HL-60/S4 (cell line): Measurements from ENCODE around the gene C2CD4D.

Experiments
- in situ Hi-C: fragments of 300-500 bp; cut with MboI; formaldehyde crosslinking; loops from 2 replicates; pipeline ENCODE4 v1.14.3; 2022; ENCODE audit warnings: low sequenced_read_pairs

C2CD4D gene

DNA sequence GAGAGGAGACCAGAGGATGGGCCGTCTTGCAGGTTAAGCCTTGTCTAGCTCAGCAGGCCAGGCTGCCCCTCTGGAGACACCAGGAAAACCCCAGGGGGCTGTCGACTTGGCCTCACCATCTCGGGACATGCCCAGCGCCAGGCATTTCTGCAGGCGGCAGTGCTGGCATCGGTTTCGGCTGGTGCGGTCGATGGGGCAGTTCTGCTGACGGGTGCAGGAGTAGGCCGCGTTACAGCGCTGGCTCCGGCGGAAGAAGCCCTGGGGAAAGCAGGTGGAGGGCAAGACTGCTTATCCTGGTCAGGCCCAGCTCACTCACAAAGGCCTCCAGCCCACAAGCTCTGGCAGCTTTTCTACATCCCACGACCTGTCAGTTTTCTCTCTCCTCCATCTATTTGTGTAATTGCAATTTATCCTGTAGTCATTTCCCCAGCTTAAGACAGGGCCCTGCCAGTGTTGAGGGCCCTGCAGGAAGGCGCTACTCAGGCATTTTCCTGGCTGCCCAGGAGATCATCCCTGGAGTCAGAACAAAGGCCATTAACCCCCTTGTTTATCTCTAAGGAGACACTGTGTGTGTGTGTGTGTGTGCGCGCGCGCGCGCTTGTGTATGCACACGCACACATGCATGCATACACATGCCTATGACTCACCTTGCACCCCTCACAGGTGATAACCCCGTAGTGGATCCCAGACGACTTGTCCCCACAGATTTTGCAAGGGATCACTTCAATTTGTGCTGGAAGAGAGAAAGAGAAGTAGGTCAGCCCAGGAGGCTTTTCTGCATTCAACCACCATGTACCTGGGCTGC is 22.9 kb downstream of the C2CD4D start:
- in situ Hi-C loops: no loop called here

DNA sequence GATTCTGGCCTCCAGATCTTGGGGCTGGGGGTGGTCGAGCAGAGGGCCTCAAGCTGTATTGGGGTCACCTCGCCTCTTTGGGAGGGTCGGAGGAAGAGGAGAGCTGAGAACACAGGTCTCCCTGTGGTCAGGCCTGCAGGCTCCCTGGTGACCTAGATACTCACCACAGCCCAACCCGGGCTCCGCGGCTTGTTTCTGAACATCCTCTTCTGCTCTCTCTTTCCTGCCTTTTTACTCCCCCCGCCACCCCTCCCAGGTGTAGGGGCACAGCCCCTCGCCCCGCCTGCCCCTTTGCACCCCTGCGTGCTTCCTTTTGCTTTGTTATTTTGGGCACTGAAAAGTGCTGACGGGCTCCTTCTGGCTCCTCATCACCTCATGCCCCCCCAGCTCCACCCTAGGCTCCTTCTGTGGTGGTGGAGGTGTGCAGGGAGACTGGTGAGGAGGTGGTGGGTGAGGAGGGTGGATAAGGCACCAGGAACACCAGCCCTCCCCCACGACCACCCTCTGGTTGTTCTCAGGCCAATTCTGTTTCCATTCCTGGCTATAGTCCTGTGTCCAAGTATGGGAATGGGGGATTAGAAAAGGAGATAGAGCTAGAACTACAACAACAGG is 23.8 kb downstream of the C2CD4D start:
- in situ Hi-C loops: no loop called here

DNA sequence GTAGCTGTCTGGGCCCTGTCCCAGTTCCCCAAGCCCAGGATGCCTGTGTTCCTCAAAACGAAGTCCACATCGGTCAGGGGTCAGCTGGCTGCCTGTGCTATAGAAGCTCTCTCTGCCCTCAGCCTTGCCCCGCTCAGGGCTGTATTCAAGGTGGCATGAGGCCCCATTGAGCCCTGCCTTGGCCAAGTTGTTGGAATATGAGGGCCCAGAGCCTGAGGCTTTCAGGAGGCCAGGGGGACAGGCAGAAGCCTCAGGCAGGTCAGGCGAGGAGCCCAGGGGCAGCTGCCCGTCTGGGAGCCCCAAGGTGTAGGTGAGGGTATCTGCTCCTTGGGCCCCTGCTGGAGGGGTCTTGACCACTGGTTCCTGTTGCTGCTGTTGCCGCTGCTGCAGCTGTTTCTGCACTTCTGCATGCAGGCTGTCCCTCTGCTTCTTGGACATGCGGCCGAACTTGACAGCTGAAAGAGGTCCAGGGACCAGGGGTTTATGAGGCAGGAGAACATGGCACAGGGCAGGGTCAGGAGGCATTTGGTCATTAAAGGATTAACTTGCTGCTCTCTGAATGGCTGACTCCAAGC is 24.6 kb downstream of the C2CD4D start:
- in situ Hi-C loops: no loop called here

DNA sequence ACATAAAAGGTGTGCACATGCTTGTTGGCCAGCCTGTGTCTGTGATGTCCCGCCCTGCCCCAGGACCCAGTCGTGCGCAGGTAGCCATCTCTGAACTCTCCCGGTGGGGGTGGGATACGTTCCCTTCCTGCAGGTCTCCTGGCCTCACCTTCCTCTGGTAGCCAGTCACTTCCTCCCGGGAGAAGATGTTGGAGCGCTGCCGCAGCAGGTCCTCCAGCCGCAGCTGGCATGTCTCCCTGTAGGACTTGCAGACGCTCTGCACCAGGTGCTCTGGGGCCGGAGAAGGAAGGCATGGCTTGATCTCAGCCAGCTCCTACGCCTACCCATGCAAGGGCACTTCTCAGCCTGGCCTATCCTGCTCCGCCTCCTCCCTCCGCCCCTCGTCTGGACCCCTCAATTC is 25.2 kb downstream of the C2CD4D start:
- in situ Hi-C loops: no loop called here

DNA sequence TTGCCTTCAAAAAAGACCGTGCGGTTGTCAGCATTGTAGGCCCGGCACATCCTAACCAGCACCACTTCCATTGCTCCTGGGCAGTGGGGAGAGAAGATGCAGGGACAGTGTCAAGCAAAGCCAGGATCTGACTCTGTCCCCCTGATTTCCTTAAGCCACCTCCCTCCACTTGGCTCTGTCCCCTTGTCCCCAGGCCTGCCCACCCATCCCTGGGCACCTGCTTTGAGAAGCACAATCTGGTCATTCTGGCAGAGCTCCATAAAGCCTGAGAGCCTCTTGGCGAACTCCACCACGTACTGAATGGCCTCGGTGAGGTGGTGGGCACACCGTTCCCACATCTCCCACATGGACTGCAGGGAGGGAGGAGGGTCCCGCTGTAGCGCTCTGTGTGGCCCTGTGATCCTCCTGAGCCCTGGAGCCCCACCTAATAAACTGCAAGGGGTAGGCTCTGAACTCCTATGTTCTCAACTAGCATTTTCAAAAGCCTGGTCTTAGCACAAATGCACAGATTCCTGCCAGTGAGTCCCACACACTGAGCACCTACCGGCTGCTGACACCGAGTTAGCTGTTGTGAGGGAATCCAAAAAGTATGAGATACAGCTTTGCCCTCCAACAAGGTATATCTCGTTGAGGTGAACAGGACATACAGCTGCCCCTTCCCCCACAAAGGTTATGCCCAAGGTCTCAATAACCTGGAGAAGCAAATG is 26.2 kb downstream of the C2CD4D start:
- in situ Hi-C loops: no loop called here

DNA sequence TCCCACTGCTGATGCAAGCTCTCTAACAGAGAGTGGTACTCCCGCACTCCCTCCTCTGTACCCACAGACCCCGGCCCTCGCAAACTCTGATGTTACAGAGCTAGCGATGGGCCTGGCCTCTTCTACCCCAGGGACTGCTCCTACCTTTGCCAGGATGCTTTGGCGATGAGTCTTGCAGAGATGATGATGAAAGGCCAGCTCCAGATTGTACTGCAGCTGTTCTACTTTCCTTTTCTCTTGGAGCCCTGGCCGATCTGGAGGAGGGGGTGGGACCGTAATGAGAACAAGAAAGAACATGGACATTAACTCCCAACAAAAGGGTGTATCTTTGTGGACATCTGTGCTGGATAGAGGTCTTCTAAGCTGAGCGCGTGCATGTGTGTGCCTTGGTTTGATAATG is 28.4 kb downstream of the C2CD4D start:
- in situ Hi-C loops: no loop called here

DNA sequence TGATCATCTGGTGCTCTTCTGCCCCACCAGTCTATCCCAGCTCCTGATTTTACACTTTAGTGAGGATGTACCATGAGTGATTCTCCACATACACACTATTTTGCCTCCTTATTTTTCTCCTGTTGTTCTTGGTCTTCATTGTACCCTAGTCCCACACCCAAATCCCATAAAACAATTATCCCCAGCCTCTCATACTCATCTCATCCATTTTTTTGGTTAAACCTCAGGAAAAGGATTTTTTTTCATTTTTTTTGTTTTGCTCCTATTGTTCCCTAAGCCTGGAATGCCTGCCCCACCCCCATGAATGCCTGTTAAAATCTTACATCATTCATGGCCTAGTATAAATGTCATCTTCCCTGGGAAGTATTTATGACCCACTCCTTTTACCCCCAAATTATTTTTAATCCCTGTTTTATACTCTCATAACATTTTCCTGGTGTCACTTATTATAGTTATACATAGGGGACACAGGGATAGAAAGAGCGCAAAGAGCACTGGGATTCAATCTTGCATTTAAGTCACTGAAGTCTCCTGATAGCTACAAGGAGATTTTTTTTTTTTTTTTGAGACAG is 29.5 kb downstream of the C2CD4D start:
- in situ Hi-C loops: no loop called here

DNA sequence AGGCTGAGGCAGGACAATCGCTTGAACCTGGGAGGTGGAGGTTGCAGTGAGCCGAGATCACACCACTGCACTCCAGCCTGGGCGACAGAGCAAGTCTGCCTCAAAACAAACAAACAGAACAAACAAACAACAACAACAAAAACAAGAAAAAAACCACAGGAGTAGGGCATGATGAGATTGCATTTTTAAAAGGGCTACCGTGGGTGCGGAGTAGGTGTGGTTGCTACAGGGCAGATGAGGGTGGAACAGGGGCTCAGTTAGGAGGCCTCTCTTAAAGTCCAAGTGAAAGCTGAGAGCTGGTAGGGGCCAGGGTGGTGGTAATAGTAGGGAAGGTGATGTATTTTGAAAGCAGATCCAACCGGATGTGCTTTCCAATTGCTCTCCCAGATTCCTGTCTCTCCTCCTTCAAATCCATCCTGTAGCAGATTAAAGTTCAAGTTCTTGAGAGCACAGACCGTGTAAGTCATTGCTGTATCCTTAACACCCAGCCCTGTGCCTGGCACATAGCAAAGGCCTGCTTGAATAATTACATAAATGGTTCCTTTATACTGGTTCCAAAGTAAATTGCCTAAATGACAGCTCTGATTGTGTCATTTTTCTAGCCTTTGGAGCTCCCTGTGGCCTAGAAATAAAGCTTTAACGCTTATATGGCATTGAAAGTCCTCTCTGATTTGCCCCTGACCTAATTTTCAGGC is 30.2 kb downstream of the C2CD4D start:
- in situ Hi-C loops: no loop called here

DNA sequence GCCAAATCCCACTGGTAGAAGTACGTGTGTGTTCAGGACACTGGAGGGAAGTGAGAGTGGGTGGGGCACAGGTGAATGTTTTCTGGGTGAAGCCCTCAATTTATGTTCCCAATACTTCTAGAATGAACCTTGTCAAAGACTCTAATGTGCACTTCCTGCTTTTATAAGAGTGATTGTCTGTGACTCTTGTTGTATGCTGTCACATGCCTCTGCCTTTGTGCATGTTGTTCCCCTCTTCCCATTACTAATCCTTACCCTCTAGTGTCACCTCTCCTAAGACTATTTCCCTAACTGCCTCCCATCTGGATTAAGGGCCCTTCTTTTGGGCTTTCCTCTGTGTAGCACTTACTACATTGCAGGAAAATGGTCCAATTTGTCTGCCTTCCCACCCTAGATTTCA is 31.9 kb downstream of the C2CD4D start:
- in situ Hi-C loops: no loop called here

DNA sequence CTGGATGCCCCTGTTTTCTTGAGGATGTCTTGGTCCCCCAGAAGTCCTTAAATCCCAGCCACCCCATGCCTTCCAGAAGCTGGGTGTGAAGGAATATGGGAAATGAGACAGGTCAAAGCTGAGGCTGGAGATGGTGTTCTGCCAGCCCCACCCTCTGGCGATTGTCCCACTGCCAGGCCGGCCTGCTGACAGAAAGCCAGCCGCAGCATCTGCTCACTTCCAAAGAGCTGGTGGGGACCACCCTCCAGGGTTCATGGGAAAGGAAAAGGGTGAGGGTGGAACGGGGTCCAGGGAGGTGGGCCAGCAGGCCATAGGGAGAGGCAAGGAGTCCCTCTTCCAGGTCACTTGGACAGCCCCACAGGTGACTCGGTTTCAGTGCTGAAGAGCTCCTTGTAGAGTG is 32.5 kb downstream of the C2CD4D start:
- in situ Hi-C loops: no loop called here

DNA sequence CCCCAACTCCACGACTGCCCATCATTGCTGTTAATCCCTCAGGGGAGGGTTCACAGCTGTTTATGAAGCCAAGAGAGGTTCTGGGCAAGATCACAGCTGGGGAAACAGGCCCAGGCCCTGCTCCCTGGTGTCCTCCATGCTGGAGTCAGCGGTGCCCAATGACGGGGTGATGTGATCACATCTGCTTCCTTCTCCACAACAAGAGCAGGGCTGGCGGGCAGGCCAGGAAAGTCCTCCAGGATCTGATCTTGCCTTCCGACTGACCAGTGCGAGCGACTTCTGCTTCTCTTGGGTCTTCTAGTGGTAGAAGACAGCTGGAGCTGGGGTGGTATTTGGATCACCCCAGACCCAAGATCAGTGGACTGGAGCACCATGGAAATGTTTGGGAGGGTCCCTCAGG is 33.5 kb downstream of the C2CD4D start:
- in situ Hi-C loops: no loop called here

DNA sequence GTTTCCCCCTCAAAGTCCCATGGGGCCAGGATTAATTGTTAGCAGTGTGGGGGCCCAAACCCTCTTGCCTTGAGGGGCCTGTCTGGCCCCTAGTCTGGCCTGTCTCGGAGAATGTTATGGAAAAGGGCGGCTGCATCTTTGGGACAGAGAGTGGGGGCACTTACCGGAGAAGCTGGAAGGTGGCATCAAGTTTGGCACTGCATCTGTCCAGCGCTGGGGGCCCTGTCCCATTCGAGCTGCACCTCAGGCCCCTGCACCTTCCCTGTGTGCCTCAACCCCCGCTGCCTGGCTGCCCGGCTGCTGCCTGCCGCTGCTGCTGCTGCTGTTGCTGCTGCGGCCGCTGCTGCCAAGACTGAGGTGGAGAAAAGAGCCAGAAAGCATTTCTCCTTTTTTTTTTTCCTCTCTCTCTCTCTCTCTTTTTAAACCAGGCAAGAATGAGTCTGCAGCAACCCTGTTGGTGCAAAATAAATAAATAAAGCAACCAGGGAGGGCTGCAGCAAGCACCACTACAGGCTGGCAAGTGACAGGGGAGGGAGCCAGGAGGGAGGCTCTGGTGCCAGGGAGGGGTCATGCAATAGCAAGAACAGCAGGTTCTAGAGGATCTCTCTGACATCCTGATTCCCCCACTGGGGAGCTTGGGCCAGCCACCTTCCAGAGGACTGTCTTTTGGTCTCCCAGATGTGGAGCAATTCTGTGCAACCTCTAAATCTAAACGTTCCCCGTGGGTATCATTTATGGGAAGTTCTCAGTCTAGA is 34.4 kb downstream of the C2CD4D start, which contains the start of gene LINGO4:
LINGO4 (minus strand) TSS at position 354 of the 755 bp plus-strand sequence. CDS start 2,715 bp downstream, outside the sequence.
- in situ Hi-C loops: no loop called here

DNA sequence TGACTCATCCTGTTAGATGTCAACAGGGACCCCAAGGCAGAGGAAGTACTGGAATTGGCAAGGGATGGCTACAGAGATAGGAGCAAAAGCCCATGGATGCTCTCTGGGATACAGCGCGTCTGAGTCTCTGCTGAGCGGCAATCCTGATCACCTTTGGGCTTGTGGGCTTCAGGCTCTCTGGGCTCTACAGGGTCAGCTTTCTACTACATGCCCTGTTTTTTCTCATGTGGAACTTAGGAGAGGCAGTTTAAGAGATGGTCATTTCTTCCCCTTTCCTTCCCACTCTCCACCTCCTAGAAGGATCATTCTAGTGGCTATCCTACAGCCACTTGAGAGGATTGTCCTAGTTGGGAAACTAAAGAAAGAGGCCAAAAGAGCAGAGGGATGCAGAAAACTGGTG is 35.7 kb downstream of the C2CD4D start:
- in situ Hi-C loops: no loop called here

DNA sequence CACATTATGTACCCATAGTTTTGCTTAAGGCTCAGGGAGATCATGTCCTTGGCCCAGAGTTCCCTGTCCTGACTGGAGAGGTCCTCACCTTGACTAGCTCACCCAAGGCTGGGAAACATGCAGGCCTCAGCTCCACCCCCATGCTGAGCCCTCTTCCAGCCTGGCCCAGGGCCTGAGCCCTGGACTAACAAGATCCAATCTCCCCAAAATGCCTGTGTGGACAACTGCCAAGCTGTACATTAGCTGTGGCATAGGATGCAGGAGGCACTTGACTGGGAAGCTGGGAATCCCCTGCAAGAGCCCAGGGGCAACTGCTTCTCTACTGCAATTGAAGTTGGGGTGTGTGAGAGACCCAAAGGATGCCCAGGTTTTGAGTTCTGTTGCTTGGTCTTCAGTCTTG is 36.5 kb downstream of the C2CD4D start:
- in situ Hi-C loops: no loop called here

DNA sequence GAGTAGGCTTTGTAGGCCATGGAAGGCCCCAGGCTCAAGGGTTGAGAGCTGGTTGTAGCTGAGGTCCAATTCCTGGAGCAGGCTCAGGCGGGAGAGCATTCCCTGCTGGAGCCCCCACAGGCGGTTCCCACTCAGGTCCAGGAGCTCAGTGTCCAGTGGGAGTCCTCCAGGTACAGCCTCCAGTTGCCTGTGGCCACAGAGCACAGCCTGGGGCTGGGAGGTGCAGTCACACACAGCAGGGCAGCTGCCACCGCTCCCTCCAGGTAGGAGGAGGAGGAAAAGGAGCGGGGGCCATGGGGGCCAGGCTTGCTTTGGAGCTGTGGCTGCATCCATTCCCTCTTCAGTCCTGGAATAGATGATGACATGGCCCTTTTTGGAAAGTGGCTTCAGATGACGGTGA is 37.2 kb downstream of the C2CD4D start:
- in situ Hi-C loops: no loop called here

DNA sequence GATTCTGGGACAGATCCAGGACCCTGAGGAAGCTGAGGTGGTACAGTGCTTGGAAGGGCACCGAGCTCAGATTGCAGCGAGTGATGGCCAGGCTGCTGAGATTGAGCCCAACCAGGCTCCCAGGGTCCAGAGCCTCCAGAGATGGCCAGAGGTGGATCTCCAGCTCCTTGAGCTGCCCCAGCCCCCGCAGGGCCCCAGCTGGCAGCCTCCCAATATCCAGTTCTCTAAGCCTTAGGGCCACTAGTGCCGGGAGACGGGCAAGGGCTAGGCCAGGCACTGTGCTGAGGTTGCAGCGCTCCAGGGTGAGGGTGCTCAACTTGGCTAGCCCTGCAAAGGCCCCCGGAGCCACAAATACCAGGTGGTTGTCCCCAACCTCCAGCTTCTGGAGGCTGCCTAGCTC is 37.8 kb downstream of the C2CD4D start:
- in situ Hi-C loops: no loop called here

DNA sequence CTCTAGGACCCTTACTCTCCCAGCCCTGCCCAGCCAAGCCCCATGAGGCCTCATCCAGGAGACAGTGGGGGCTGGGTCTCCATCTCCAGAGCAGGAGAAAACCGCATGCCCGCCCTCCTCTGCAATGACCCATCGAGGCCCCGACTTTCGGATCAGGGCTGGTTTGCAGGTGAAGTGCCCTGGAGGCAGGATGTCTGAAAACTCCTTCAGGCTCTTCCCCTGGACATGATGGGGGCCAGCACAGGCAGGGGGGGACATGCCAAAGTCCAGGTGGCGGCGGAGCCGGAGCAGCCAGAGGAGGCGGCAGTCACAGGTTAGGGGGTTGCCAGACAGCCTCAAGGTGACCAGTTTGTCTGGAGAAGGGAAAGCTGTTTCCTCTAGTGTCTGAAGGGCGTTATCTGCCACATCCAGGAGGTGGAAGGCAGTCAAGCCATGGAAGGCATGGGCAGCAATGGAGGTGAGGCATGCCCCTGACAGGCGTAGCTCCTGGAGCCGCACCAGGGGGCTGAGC is 38.3 kb downstream of the C2CD4D start:
- in situ Hi-C loops: no loop called here

DNA sequence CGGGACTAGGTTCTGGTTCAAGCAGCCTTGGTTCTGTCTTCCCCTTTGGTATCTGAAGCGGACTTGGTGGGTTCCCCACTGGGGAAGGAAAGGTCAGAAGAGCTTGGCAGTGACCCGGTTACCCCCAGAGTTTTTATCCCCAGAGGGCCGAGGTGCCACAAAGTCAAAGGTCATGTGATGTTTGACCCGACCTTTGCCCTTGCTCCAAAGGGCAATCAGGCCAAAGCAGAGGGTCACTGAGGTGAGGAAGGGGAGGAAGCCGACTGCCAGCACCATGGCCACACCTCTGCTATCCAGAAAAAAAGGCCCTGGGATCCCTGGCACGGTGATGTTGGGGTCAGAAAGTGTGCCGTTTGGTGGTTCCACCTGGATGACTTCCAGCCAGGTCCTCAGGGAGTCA is 38.8 kb downstream of the C2CD4D start:
- in situ Hi-C loops: no loop called here

DNA sequence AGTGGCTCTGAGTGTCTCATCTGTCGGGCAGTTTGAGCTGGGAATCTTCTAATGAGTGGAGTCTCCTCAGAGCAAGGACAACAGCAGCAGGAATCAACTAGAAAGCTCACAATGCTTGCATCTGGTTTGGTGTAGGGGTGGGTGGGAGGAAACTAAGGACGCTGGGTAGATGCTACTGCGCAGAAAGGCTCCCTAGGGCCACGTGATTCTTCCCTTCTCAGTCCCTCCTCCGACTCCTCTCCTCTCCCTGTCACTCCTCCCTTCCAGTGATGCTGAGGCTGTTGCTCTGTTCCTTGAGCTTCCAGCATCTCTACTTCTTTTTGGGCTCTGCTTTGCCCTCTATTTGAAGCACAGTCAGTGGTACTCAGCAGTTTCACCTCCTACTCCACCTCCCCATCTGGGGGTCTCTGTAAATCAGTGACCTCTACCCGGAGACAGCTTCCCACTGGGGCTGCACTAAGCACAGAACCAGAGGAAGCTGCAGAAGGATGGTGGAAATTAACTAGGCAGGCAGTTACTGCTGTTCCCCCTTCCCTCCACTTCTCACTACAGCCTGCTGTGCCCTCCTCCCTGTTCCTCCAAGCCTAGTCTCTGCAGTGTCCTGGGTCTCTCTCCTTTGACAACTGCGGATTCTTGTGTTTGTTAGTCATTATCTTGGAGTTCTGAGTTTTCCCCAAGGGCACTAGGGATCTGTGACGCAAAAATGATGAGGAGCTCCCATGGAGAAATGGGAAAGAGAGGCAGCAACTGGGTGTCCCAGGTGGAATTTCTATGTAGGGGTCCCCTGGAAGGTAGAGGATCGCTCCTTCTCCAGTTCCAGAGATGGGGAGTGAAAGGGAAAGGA is 40.2 kb downstream of the C2CD4D start:
- in situ Hi-C loops: no loop called here
